K562 (cell line): Measurements from ENCODE around the gene SH3GL3. TPM values are rescaled to one million over a fixed set of nuclear protein-coding genes. Genes with fewer than 3 reads are reported as not detected.

Source experiments
- ATAC-seq: fragments of 200-7000 bp; cut with Tn5 transposase; 3 replicates; pipeline ENCODE4 v1.9.1; 2020; ENCODE audit warnings: moderate library complexity
- BruUV-seq: library from RNA; stranded (reverse); fragments of 400-500 nt; replicated peaks from 2 replicates; lab custom pipeline; 2021; lab: Mats Ljungman, UMichigan
- CTCF ChIA-PET: fragments of 300-600 bp; formaldehyde crosslinking; extraction: SDS; loops from one replicate; lab custom pipeline; 2021; ENCODE audit warnings: low intra/inter-chr PET ratio; lab: Yijun Ruan, JAX
- POLR2A ChIA-PET: fragments of 300-600, 350-650 bp; sonication (Branson Sonifier 250); formaldehyde crosslinking; extraction: SDS; loops from one replicate; lab custom pipeline; 2021; ENCODE audit warnings: antibody characterized with exemption, inconsistent platforms; lab: Yijun Ruan, JAX
- DNase-seq, 4 experiments: peaks; one replicate each; pipeline versions ENCODE4 v3.0.0 to v3.0.0-alpha.2; 2011 to 2018; ENCODE audit warnings: low spot score in 3 of 4, mixed read lengths in 3 of 4; ENCODE audit errors: extremely low read depth in 1 of 4
- FAIRE-seq: peaks from 2 replicates; lab custom pipeline; 2011; peaks lifted over from hg19 to GRCh38; lab: Jason Lieb, UNC
- H2AFZ ChIP-seq: 2 replicates; pipeline ENCODE4 v1.6.0; 2011; ENCODE audit warnings: low read depth, low read length, control low read depth, inconsistent platforms
- H3K27ac ChIP-seq: fragments of 200-600 bp; 3 replicates; pipeline ENCODE4 v1.8.0; 2011; ENCODE audit warnings: low read depth, mild to moderate bottlenecking, control low read depth, inconsistent platforms, low read length, moderate library complexity, mixed read lengths; ENCODE audit errors: extremely low read depth
- H3K27me3 ChIP-seq, 2 experiments: fragments of 300-600 bp in 1 of 2; 2 replicates in 1 of 2; 3 replicates in 1 of 2; pipeline versions ENCODE4 v1.6.0 to v1.8.0; 2011; ENCODE audit warnings: inconsistent platforms in 2 of 2, low read length in 2 of 2, mild to moderate bottlenecking in 1 of 2, mixed read lengths in 1 of 2, moderate library complexity in 1 of 2; ENCODE audit not compliant: control insufficient read depth in 2 of 2, insufficient read depth in 2 of 2
- H3K36me3 ChIP-seq: fragments of 300-600 bp; 3 replicates; pipeline ENCODE4 v1.8.0; 2011; ENCODE audit warnings: mild to moderate bottlenecking, low read length, inconsistent platforms; ENCODE audit not compliant: control insufficient read depth, insufficient read depth
- H3K4me1 ChIP-seq, 2 experiments: fragments of 200-600 bp in 1 of 2; replicated peaks in 1 of 2; 2 replicates in 1 of 2; 3 replicates in 1 of 2; pipeline versions ENCODE4 v1.5.1 to v1.8.0; 2011; ENCODE audit warnings: inconsistent platforms in 2 of 2, low read length in 2 of 2, mild to moderate bottlenecking in 1 of 2, mixed read lengths in 1 of 2, moderate library complexity in 1 of 2; ENCODE audit not compliant: control insufficient read depth in 2 of 2, insufficient read depth in 2 of 2
- H3K4me2 ChIP-seq: 2 replicates; pipeline ENCODE4 v1.6.1; 2011; ENCODE audit warnings: low read length, control low read depth, inconsistent platforms, mixed read lengths; ENCODE audit not compliant: insufficient read depth
- H3K4me3 ChIP-seq: fragments of 200-600 bp; sonication (generic), shearing (Covaris generic); 2 replicates; pipeline ENCODE4 v1.5.1; 2016; ENCODE audit warnings: control low read depth, inconsistent platforms
- H3K79me2 ChIP-seq: fragments of 200-600 bp; 3 replicates; pipeline ENCODE4 v1.8.0; 2011; ENCODE audit warnings: low read length, inconsistent platforms; ENCODE audit not compliant: control insufficient read depth, insufficient read depth
- H3K9ac ChIP-seq, 2 experiments: 2 replicates each; pipeline versions ENCODE4 v1.6.0 to v1.6.1; 2011; ENCODE audit warnings: low read depth in 2 of 2, low read length in 2 of 2, control low read depth in 1 of 2, inconsistent platforms in 1 of 2, mild to moderate bottlenecking in 1 of 2, mixed read lengths in 1 of 2; ENCODE audit not compliant: insufficient read depth in 1 of 2
- H3K9me1 ChIP-seq: one replicate; pipeline ENCODE4 v1.6.0; 2011; ENCODE audit warnings: inconsistent platforms, mild to moderate bottlenecking, low read length, moderate library complexity; ENCODE audit not compliant: control insufficient read depth, insufficient read depth
- H3K9me3 ChIP-seq: replicated peaks from 2 replicates; pipeline ENCODE4 v1.5.1; 2011; ENCODE audit warnings: low read depth, low read length, inconsistent platforms; ENCODE audit not compliant: control insufficient read depth, insufficient read depth
- H4K20me1 ChIP-seq: replicated peaks from 2 replicates; pipeline ENCODE4 v1.6.1; 2011; ENCODE audit warnings: low read length, inconsistent platforms, mixed read lengths; ENCODE audit not compliant: control insufficient read depth, insufficient read depth
- ARID2 ChIP-seq: fragments of 450-650 bp; IDR thresholded peaks from 2 replicates; pipeline ENCODE4 v1.6.1; 2017; ENCODE audit warnings: antibody characterized with exemption, mild to moderate bottlenecking
- CBX3 ChIP-seq, 2 experiments: IDR thresholded peaks; 1 replicate in 1 of 2; 2 replicates in 1 of 2; pipeline ENCODE4 v1.6.1; 2012; ENCODE audit warnings: inconsistent platforms in 2 of 2, low read length in 2 of 2, borderline replicate concordance in 1 of 2, control low read depth in 1 of 2
- CHD1 ChIP-seq: fragments of 200-600 bp; sonication (generic); IDR thresholded peaks from one replicate; pipeline ENCODE4 v1.6.1; 2012; ENCODE audit warnings: mild to moderate bottlenecking, moderate library complexity, low read length, inconsistent platforms
- FOS ChIP-seq: IDR thresholded peaks from 3 replicates; pipeline ENCODE4 v1.6.1; 2011; ENCODE audit not compliant: insufficient read length; ENCODE audit errors: extremely low read depth
- HDAC1 ChIP-seq, 2 experiments: fragments of 450-650 bp; IDR thresholded peaks; 2 replicates each; pipeline ENCODE4 v1.6.1; 2016 to 2017; ENCODE audit warnings: inconsistent platforms in 1 of 2, mild to moderate bottlenecking in 1 of 2, moderate library complexity in 1 of 2
- MYNN ChIP-seq, 2 experiments: sonication (generic); formaldehyde crosslinking in 1 of 2; IDR thresholded peaks; 2 replicates each; pipeline versions ENCODE4 v1.5.0 to v1.6.1; 2016 to 2020; ENCODE audit warnings: antibody characterized with exemption in 1 of 2, missing genetic modification reagents in 1 of 2
- SRSF7 ChIP-seq: fragments of 200-400 bp; formaldehyde crosslinking; optimal IDR thresholded peaks from 2 replicates; pipeline ENCODE3; 2017; ENCODE audit warnings: mild to moderate bottlenecking, low read depth, low read length
- ZKSCAN1 ChIP-seq: fragments of 150-350 bp; IDR thresholded peaks from 2 replicates; pipeline ENCODE4 v1.6.1; 2016; ENCODE audit warnings: low read depth, low read length
- ZNF324 ChIP-seq: fragments of 250-450 bp; sonication (Bioruptor Pico); IDR thresholded peaks from 2 replicates; pipeline ENCODE4 v1.4.0; 2020; ENCODE audit warnings: mild to moderate bottlenecking
- ZNF507 ChIP-seq: conservative IDR thresholded peaks from 2 replicates; pipeline ENCODE4 v1.6.1; 2017; ENCODE audit warnings: missing genetic modification characterization, missing compliant biosample characterization
- WGBS: fragments of 100-300 bp; shearing (Covaris generic); methylation state at CpG from one replicate; pipeline ENCODE4 v1.1.6; 2016; ENCODE audit warnings: low coverage, mixed read lengths; ENCODE audit not compliant: insufficient coverage; ENCODE audit errors: missing lambda C conversion rate; 5-methylcytosine and 5-hydroxymethylcytosine counted together
- in situ Hi-C: fragments of 300-500 bp; cut with MboI; formaldehyde crosslinking; loops from 4 replicates; pipeline ENCODE4 v1.15.0; 2018; ENCODE audit warnings: inconsistent platforms, mixed read lengths
- intact Hi-C: fragments of 100-400 bp; cut with micrococcal nuclease; formaldehyde crosslinking; loops from 2 replicates; pipeline ENCODE4 v1.14.2; 2022
- polyA plus RNA-seq, 8 experiments: library from polyadenylated mRNA; depleted of rRNA in 4 of 8; stranded (reverse) in 5 of 8; unstranded in 3 of 8; fragments of >200 nt; fragmentation: Nextera tagmentation in 2 of 8; fragmentation: Illumina TruSeq in 1 of 8; extraction: Ambion mirVana in 2 of 8; extraction: Trizol in 1 of 8; gene quantifications; 2 replicates each; pipeline versions ENCODE4 v1.2.1 to v1.2.3, GENCODE V29; 2011 to 2014; ENCODE audit warnings: inconsistent platforms in 1 of 8, missing spikeins in 1 of 8
- total RNA-seq, 7 experiments: library from RNA; depleted of rRNA in 6 of 7; stranded (reverse); fragments of >200 nt in 6 of 7; fragmentation: Illumina TruSeq in 2 of 7; extraction: Trizol in 2 of 7; gene quantifications; 2 replicates each; pipeline versions ENCODE4 v1.2.1 to v1.2.3, GENCODE V29; 2011 to 2021; ENCODE audit warnings: low replicate concordance in 1 of 7

The SH3GL3 gene
- total and polyA plus RNA-seq, 9 of the 15 experiments (the other 6 are each of a cell fraction or from before 2014, with no cell fraction given) = 3.9 to 16.0 (median 9.7) TPM

GRCh38 chr15:83477808-83478537, 30.8 kb downstream of the SH3GL3 start:
- Histone ChIP-seq H3K36me3 (no peaks in the 10 kb centered on the region; the same call in 2 of the 3 replicates), H3K4me2 (no peak overlapping the region), H3K9me3 (no peaks in the 10 kb centered on the region), H3K79me2 (peaks cover 49% of the 10 kb centered on the region; the same call in 2 of the 3 replicates), H3K9me1 (no peaks in the 10 kb centered on the region), H2AFZ (no peak overlapping the region), H3K27me3 (no peaks in the 10 kb centered on the region; a peak in 1 of 5 replicates), H3K4me1 (peaks cover under 1 to 7% of the 10 kb centered on the region in 2 experiments; a peak in 3 of 5 replicates), H3K9ac (no peak overlapping the region), H3K27ac (no peak overlapping the region), H3K4me3 (no peak overlapping the region), H4K20me1 (no peaks in the 10 kb centered on the region)
- 32% methylated on average over 5 of the region's 5 CpGs for WGBS
- ChIA-PET POLR2A (interaction anchor here (0.9 to 1.6 kb wide), 2 partner anchors 13 to 21 kb away, joined by 3 to 5 read pairs; no protein-coding TSS in a partner anchor), CTCF (no interaction called here)
- intact Hi-C loops = no loop called here
- DNase-seq (no peak), ATAC-seq (peak; percentile 55), FAIRE-seq (no peak)
- TF ChIP-seq ZNF507 (tag) (no peak), MYNN (IDR thresholded peaks at IDR 0.05) (peak; percentile 95), MYNN (CRISPR knock-in tag; IDR thresholded peaks at IDR 0.05) (no peak)
- in situ Hi-C loops = no loop called here
- BruUV-seq = no TSS peak

- Histone ChIP-seq H3K9me3 (no peaks in the 10 kb centered on the region; the same call in 1 of the 2 replicates), H3K27me3 (no peaks in the 10 kb centered on the region; a peak in 1 of 5 replicates), H3K9ac (no peak overlapping the region), H2AFZ (no peak overlapping the region), H3K9me1 (no peaks in the 10 kb centered on the region), H3K36me3 (no peaks in the 10 kb centered on the region), H3K79me2 (peaks cover 23% of the 10 kb centered on the region; the same call in 1 of the 3 replicates), H3K4me3 (no peak overlapping the region), H3K4me2 (no peak overlapping the region), H3K4me1 (no peaks in the 10 kb centered on the region; a peak in 1 of 5 replicates)
- FAIRE-seq = no peak
- POLR2A ChIA-PET = no interaction called here
- no peak for ATAC-seq
- TF ChIP-seq ZNF324 (CRISPR knock-in tag) (peak; percentile 91), ARID2 (no peak), CBX3 (IDR thresholded peaks at IDR 0.05; ENCODE audit: borderline replicate concordance in 1 of 2, low read length in 2 of 2) (0 out of 3 replicates have a peak, but pooled peaks of 1 of the 2 experiments have one; percentile 29), HDAC1 (IDR thresholded peaks at IDR 0.05) (no peak), ZKSCAN1 (peak; percentile 77; the same call in 1 of the 2 replicates), FOS (no peak), CHD1 (no peak), SRSF7 (no peak)
- TF ChIP-seq, all 486 proteins: peak for 3
- WGBS = 43% methylated on average over 1 of the region's 1 CpG
- CTCF ChIA-PET = no interaction called here
- in situ Hi-C loops = no loop called here
- intact Hi-C loops = no loop called here
- BruUV-seq = no TSS peak
- no peak for DNase-seq
- H4K20me1 ChIP-seq = no peaks in the 10 kb centered on the region
- no peak overlapping the region for H3K27ac ChIP-seq
Observed at GRCh38 chr15:83483612-83484011, 36.5 kb downstream of the SH3GL3 start.
